Cardiac muscle cell (in vitro differentiated cells and primary cell): Measurements from ENCODE around the gene TTC28. TPM values are rescaled to one million over a fixed set of nuclear protein-coding genes. Genes with fewer than 3 reads are reported as not detected.

Experiments
- DNase-seq, 2 donors: peaks; one replicate each; pipeline versions ENCODE4 v3.0.0 to v3.0.0-alpha.2; 2010 to 2017; ENCODE audit warnings: low read depth in 1 of 2, low spot score in 1 of 2
- H3K27ac ChIP-seq: fragments of 200-600 bp; sonication (generic); 2 replicates; pipeline ENCODE4 v1.5.1; 2016
- H3K27me3 ChIP-seq: fragments of 200-600 bp; sonication (generic); 2 replicates; pipeline ENCODE4 v1.6.0; 2016; ENCODE audit warnings: control low read depth
- H3K36me3 ChIP-seq: fragments of 200-600 bp; sonication (generic); 2 replicates; pipeline ENCODE4 v1.5.1; 2016; ENCODE audit warnings: control low read depth
- H3K4me1 ChIP-seq: fragments of 200-600 bp; sonication (generic); 2 replicates; pipeline ENCODE4 v1.8.1; 2017; ENCODE audit warnings: low read depth, mild to moderate bottlenecking, mixed run types
- H3K4me3 ChIP-seq: fragments of 200-600 bp; sonication (generic); 2 replicates; pipeline ENCODE4 v1.5.1; 2016; ENCODE audit warnings: mild to moderate bottlenecking
- H3K9me3 ChIP-seq: fragments of 200-600 bp; sonication (generic); 2 replicates; pipeline ENCODE4 v1.5.1; 2017; ENCODE audit warnings: low read depth, mild to moderate bottlenecking, control low read depth
- polyA plus RNA-seq: library from polyadenylated mRNA; unstranded; fragments of >200 nt; fragmentation: Nextera tagmentation; extraction: Ambion mirVana; gene quantifications from 2 replicates; pipeline ENCODE4 v1.2.1, GENCODE V29; 2016
- total RNA-seq: library from RNA; depleted of rRNA; stranded (reverse); fragments of >200 nt; gene quantifications from 2 replicates; pipeline ENCODE4 v1.2.3, GENCODE V29; 2016
- TF ChIP-seq, protein P1 (sequence below): IDR thresholded peaks from 2 replicates; pipeline ENCODE4 v1.5.1; 2012; ENCODE audit warnings: low read depth, mild to moderate bottlenecking, low read length

TTC28 gene
- total and polyA plus RNA-seq, 2 experiments from 2014 or later = 27.3 to 109 TPM

DNA sequence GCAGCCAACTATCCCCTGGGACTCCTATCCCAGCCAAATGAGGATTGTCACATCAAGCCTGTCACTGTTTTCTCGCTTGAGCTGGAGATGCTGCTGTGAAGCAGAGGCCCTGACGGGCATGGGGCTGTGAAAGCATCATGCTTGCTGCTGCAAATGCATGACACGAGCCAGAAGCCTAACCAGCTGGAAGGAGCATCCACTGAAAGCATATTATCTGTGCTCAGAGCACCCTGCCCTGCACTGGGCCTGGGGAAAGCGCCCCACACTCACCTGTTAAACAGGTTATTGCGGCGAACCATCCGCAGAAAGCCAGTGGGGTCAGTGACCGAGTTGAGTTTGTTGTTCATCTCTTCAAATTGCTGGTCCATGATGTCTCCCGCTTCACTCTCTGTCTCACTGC is 649.7 kb downstream of the TTC28 start:
- Histone ChIP-seq H3K9me3 (no peaks in the 10 kb centered on the region), H3K4me1 (peaks cover 45% of the 10 kb centered on the region), H3K4me3 (no peak overlapping the region), H3K36me3 (no peaks in the 10 kb centered on the region), H3K27me3 (no peaks in the 10 kb centered on the region), H3K27ac (peak overlapping the region; percentile 52)
- TF ChIP-seq, protein P1, sequence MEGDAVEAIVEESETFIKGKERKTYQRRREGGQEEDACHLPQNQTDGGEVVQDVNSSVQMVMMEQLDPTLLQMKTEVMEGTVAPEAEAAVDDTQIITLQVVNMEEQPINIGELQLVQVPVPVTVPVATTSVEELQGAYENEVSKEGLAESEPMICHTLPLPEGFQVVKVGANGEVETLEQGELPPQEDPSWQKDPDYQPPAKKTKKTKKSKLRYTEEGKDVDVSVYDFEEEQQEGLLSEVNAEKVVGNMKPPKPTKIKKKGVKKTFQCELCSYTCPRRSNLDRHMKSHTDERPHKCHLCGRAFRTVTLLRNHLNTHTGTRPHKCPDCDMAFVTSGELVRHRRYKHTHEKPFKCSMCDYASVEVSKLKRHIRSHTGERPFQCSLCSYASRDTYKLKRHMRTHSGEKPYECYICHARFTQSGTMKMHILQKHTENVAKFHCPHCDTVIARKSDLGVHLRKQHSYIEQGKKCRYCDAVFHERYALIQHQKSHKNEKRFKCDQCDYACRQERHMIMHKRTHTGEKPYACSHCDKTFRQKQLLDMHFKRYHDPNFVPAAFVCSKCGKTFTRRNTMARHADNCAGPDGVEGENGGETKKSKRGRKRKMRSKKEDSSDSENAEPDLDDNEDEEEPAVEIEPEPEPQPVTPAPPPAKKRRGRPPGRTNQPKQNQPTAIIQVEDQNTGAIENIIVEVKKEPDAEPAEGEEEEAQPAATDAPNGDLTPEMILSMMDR = no peak
- DNase-seq = no peak

DNA sequence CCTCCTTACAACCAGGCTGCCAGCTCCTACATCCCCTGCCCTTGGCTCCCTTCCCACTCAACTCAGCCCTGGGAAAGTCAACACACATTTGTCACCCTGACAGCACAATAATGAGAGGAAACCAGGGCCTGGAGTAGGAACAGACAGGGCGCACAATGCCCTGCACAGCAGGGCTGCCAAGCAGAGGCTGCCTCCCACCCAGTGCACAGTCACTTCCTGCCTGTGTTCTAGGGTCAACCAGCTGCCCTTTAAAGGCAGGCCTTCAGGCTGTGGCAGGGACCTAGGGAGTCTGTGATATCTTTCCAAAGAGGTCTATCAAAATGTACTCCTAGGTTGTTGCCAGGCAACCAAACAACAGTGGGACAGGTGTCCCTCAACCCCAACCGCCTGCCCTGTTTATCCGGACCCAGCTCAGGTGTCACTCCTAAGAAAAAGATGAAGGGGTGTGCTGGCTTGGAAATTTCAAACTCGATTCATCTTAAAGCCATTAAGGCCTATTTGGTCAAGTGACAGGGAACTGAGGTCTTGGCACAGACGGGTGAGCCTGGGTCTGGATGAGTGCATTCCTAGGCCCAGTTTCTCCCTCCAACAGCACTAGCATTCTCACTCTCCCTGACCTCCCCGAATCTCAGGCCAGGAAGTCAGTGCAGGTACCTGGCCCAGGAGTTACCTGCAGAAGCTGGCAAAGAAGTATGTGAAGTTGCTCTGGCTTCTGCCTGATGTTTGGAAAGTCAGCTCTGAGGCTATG is 650.3 kb downstream of the TTC28 start:
- Histone ChIP-seq H3K36me3 (no peaks in the 10 kb centered on the region), H3K27ac (peak overlapping the region; percentile 52), H3K4me3 (no peak overlapping the region), H3K4me1 (peaks cover 39% of the 10 kb centered on the region), H3K9me3 (no peaks in the 10 kb centered on the region), H3K27me3 (no peaks in the 10 kb centered on the region)
- TF ChIP-seq, protein P1 = no peak
- peak in 1 of 2 donors; percentile 56 for DNase-seq

DNA sequence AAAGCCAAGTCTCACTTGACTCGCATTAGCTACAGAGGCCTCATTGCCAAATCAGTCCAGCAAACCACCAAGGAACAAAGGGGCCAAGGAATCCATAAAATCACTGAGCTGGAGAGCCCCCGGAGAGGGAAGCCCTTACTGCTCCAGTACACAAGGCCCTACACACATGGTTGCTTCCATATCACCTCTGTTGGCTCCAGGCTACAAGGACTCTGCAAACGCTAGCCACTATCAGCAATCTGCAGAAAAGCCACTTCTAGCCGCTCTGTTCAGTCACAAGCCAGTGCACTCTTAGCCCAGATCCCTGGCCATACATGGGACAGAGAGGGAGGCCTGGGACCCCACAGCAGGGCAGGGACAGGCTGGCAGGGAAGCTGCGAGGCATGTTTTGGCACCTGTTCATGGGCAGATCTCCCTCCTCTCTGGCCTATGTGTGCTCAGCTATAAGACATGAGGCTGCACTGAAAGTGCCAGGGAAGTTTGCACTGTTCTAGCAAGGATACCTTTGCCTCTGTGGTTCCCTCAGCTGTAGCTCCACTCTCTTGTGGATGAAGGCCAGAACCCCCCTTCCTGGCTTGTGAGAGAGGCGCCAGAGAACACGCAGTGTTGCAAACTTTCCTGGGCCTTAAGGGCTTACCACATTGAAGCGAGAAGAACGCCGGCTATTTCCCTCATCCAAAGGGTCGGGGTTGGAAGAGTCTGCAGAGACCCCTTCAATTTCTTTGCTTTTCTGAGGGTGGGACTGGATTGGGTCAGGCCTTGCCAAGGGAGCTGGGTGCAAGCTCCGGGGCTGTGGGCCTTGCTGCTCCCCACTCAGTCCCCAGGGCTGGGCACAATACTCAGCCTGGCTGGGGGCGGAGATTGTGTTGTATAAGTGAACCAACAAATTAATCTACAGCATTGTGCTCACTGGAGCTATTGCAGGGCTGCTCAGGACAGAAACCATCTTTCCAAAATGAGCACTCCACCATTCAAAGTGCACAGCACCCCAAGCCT is 651.9 kb downstream of the TTC28 start:
- H3K9me3 ChIP-seq = no peaks in the 10 kb centered on the region
- TF ChIP-seq, protein P1 = no peak
- peak overlapping the region; percentile 54 for H3K27ac ChIP-seq
- no peak overlapping the region for H3K4me3 ChIP-seq
- no peaks in the 10 kb centered on the region for H3K27me3 ChIP-seq
- H3K36me3 ChIP-seq = no peaks in the 10 kb centered on the region
- peak in 1 of 2 donors; percentile 41 for DNase-seq
- H3K4me1 ChIP-seq = peaks cover 23% of the 10 kb centered on the region

DNA sequence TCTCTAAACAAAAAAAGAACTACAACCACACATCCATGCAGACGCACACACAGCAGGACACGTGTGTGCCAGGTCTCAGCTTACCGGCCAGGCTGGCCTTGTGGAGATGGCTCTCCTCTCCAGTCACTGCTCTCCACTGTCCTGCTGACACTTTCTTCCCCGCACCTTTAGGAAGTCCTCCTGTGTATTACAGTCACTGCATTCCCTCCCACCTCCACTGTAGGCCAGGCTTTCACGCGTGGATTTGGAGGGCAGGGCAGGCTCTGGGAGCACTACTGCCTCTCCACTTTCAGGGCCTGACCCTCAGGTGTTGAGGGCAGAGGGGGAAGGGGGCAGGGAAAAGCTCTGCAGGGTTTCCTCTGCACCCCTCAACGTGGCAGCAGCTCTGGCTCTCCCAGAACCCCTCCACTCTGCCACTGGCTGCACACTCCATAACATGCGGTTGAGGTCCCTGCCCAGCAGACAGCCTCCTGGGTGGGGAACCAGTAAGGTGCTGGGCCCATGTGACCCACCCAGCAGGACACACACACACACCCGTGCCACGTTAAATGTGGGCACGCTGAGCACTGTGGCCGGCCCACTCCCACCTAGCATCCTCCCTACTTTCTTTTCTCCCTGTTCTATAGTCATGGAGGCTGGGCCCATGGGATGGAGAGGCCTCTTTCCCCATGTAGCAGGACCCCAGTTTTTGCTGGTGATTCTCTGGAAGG is 653.6 kb downstream of the TTC28 start:
- H3K27ac ChIP-seq = no peak overlapping the region
- no peak overlapping the region for H3K4me3 ChIP-seq
- H3K27me3 ChIP-seq = no peaks in the 10 kb centered on the region
- no peaks in the 10 kb centered on the region for H3K9me3 ChIP-seq
- TF ChIP-seq, protein P1 = no peak
- peaks cover 20% of the 10 kb centered on the region for H3K4me1 ChIP-seq
- H3K36me3 ChIP-seq = no peaks in the 10 kb centered on the region
- no peak for DNase-seq

DNA sequence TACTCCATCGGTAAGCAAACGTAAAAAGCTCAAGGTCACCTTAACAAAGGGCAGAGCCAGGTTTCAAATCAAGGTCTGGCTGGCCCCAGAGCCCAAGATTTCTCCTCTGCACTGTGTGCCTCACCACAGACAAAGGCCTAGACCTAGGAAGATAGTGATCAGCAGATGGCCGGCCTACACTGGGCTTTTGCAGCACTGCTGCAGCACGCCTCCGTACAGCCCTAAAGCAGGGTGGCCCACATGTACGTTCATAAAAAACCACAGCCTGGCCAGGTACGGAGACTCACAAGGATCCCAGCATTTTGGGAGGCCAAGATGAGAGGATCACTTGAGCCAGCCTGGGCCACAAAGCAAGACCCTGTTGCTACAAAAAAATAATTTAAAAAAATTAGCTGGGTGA is 654.3 kb downstream of the TTC28 start:
- no peaks in the 10 kb centered on the region for H3K9me3 ChIP-seq
- no peak for DNase-seq
- TF ChIP-seq, protein P1 = no peak
- peaks cover 27% of the 10 kb centered on the region for H3K4me1 ChIP-seq
- no peaks in the 10 kb centered on the region for H3K36me3 ChIP-seq
- no peaks in the 10 kb centered on the region for H3K27me3 ChIP-seq
- no peak overlapping the region for H3K27ac ChIP-seq
- H3K4me3 ChIP-seq = no peak overlapping the region
